Peyer's patch (tissue), 4 donors: ENCODE results near the gene ANKS6.

Experiments
- CTCF ChIP-seq, 6 experiments: fragments of 450-650 bp in 4 of 6; fragments of 200-600 bp in 2 of 6; sonication (generic) in 1 of 6; IDR thresholded peaks; one replicate each; pipeline ENCODE4 v1.5.1; 2017 to 2019; ENCODE audit warnings: antibody characterized with exemption in 6 of 6, mild to moderate bottlenecking in 3 of 6, moderate library complexity in 1 of 6
- POLR2A ChIP-seq, 2 donors: fragments of 450-650 bp; IDR thresholded peaks; one replicate each; pipeline ENCODE4 v1.5.1; 2017; ENCODE audit warnings: antibody characterized with exemption in 2 of 2, mild to moderate bottlenecking in 2 of 2, moderate library complexity in 2 of 2

DNA sequence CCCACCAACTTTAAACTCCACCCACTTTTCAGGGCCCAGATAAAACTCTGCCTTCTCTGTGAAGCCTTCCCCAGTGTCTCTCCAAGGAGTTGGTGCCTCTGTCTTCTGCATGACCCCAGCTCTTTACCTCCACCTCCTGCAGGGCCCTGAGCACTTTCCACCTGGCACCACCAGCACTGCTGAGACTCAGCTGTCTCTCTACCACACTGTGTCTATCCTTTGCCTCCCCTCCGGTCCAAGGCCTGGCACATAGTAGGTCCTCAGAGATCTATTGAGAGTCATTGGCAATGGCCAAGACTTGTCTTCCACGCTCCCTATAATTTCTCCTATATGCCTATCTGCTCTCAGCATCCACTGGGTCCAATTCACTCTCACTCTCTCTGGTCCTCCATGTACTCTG is 74.7 kb downstream of the ANKS6 start:
- TF ChIP-seq CTCF (IDR thresholded peaks at IDR 0.05) = no peak
- TF ChIP-seq POLR2A (IDR thresholded peaks at IDR 0.05) = no peak
